ENCODE measurements around the gene SMAD5.

SMAD5 gene

GRCh38 chr5:136114414-136115125 is 18.1 kb upstream of the SMAD5 start:
- no peak for DNase-seq (ENCODE audit: low read depth, low spot score)

GRCh38 chr5:136115183-136115865 is 17.3 kb upstream of the SMAD5 start:
- DNase-seq (ENCODE audit: low read depth, low spot score): no peak

GRCh38 chr5:136120529-136120928 is 12.1 kb upstream of the SMAD5 start:
- no peak for DNase-seq (ENCODE audit: low read depth, low spot score)

- peak; percentile 22 for DNase-seq (ENCODE audit: low read depth, low spot score)
Observed at GRCh38 chr5:136123236-136123768, 9.3 kb upstream of the SMAD5 start.

DNA sequence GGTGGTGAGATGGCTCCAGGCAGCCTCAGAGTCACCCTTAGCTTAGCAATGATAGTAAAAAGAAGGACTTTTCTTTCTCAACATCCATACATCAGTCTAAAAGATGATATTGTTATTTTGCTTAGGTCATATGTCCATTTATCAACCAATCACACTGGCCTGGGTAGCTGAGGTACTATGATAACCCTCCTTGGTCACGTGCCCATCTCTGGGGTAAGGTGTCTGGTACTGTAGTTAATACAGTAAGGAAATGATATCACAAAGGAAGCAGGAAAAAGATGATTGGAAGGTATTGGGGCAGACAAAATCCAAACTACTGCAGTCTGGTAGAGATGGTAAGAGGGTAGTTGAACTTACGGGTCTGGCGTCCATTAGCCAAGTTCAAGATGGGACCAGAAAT is 5.1 kb upstream of the SMAD5 start:
- DNase-seq (ENCODE audit: low read depth, low spot score): no peak

- DNase-seq (ENCODE audit: low read depth, low spot score): no peak
Observed at GRCh38 chr5:136128481-136128880, 4.2 kb upstream of the SMAD5 start.

DNA sequence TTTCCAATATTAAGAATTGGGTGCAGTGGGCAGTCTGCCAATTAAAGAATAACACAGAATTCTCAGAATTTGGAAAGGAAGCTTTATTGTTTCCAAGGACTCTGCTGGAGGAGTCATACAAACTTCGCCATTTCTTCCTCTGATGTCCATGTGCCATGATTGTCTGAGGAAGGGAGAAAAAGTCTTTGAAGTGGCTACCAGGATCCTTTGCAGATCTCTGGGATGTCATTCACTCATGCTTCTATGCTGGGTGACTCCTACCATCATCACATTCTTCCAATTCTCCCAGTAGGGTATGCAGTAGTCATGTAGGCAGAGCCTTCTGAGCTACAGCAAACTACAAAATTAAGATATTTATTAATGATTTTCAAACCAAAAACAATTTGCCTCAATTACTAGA is 3.2 kb upstream of the SMAD5 start:
- DNase-seq (ENCODE audit: low read depth, low spot score): no peak

DNA sequence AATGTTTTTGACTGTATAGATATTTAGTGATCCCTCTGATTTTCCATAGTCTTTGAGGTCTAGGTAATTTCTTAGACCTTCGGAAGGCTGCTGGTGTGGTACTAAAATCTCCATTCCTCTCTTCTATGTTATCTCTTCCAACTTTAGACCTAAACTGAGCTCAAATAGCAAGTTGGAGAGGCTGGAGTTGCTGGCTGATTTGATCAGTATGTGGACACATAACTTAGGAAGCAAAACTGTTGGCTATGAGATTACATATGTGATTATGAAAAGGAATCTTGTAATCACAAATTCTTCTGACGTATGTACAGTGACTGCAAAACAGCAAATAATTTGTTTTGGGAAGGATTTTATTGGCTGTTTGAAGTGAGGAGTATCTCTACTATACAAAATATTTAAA is 2.1 kb upstream of the SMAD5 start:
- no peak for DNase-seq (ENCODE audit: low read depth, low spot score)

DNA sequence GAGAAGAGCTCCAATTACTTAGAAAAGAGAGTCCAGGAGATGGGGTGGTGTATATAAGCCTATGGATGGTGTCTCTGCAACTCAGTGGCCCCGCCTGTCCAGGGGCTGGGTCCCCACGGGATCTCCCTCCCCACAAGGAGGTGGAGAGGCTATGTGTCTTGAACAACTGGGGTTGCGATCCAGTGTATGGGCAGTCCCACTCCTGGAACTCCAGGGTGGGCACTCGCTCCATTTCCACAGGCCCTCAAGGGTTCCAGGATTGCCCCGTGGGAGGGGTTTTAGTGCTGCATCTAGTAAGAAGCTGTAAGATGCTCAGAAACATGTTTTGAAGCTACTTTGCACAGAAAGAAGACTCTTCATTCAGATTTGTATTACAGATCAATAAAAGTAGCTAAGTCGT is 558 bp upstream of the SMAD5 start:
- no peak for DNase-seq (ENCODE audit: low read depth, low spot score)

DNA sequence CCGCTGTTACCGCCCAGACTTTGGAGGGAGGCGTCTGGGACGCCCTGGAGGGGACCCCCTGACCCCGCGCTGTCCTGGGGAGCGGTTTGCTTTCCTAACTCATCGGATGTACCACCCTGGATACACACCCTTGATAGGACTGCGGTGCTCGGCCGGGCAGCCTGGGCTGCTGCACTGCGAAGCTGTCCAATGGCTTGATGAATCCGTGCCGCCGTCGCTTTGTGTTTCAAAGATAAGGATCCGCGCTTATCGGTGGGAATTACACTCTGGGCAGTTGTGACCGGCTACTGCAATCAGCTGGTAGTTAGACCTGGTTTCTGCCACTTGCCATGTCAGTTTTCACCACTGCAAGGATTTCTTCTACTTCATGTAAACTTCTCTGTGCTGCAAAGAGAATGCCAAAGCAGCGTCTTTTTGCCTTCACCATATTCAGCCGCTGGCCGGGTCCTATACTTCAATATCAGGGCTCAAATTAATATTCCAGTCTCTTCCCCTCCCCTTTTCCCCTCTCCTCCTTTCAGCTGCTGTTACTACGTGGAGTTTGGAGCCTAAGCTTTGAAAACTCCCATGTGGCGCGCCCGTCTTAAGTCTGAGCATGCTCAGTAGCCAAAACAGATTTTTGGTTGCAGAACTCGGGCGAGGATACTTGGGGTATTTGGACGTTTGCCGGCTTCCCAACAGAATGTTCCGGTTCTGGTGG is 727 bp downstream of the SMAD5 start:
- DNase-seq (ENCODE audit: low read depth, low spot score): peak; percentile 67

DNA sequence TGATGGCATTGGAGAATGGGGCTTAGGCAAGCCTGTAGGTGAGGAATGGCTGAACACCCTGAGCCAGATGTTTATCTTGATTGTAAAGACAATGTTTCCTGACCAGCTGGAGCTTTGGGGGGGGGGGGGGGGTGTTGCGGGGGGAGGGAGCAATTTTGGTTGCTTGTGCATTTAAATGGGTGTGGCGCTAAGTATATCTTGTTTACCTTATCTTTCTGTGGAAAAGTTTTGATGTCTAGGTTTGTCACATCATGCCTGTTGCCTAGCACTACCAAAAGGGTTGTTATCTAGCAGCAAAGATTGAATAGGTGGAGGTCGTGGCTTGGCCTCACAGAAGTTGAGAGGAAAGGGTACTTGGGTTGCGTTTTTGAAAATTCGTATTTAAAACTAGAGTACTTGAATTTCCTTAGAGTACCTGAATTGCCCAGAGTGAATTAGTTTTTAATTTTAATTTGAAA is 1.3 kb downstream of the SMAD5 start:
- DNase-seq (ENCODE audit: low read depth, low spot score): no peak

DNA sequence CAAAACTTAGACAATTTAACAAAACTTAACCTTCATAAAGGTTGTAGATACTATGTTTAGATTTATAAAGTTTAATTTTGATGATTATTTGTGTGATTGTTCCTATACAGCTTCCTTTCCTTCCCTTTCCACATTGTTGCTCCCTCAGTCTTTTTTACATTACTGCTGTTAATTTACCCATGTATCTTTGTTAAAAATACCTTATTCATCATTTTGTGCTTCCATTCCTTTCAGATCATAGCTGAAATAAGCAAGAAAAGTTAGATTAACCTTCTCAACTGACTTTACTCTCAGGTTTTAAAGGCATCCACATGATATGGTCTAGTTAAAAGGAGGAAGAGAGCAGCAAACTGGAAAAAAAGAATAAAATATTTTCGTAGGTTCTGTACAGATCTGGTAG is 2.0 kb downstream of the SMAD5 start:
- DNase-seq (ENCODE audit: low read depth, low spot score): no peak

GRCh38 chr5:136135536-136135935 is 2.9 kb downstream of the SMAD5 start:
- DNase-seq (ENCODE audit: low read depth, low spot score): no peak

- no peak for DNase-seq (ENCODE audit: low read depth, low spot score)
Observed at GRCh38 chr5:136137497-136138220, 5.0 kb downstream of the SMAD5 start.

DNA sequence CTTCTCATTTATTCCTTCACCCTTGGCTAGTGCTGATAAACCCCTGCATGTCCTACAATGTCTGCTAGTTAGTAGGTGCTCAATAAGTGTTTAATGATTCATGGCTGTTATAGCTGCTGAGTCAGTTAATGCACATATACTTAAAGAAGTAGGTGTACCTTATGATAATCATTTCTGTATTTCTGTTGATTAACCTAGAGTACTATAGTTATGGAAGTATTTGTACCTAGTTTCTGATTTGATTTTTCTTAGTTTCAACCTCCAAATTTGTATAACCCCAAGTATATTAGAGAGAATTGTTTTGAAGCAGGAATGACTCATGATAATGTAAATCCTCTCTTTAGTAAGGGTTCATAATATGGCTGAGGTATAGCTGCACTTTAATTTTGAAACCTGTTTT is 8.9 kb downstream of the SMAD5 start:
- no peak for DNase-seq (ENCODE audit: low read depth, low spot score)

- no peak for DNase-seq (ENCODE audit: low read depth, low spot score)
Observed at GRCh38 chr5:136143312-136143711, 10.7 kb downstream of the SMAD5 start.

DNA sequence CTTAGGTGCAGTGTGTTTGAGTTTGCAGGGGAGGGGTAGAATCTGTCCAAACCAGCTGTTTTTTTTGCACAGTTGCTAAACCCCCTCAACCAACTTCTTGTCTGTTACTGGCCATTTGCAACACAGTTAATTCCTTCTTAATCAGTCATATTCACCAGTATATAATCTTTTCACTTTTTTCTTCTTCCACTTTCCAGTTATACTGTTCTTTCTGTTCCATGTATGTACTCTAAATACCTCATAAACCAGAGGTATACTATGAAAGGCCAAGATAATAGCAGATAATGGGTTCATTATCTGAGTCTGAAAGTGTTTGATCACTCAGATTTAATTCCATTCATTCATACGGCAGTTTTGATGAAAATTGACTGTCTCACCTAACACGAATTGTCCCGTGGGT is 11.1 kb downstream of the SMAD5 start:
- DNase-seq (ENCODE audit: low read depth, low spot score): no peak

GRCh38 chr5:136145030-136145429 is 12.4 kb downstream of the SMAD5 start:
- no peak for DNase-seq (ENCODE audit: low read depth, low spot score)

DNA sequence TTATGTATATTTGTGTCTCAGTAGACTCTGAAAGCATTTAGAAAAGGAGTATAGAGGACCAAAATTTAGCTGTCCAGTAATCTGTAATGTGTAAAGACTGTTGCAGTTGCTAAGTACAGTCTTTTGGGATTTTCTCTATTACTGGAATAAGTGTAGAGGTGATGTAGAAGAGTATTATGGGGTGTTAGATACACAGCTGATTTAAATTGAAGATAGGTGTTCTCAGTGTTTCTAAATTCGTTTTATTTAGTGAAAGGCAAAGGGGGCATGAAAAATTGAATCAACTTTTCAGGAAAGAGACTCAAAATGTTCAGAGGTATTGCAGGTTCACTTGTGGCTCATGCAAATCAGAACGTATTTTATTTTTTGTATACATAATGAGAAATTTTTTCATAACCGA is 13.6 kb downstream of the SMAD5 start:
- no peak for DNase-seq (ENCODE audit: low read depth, low spot score)

DNA sequence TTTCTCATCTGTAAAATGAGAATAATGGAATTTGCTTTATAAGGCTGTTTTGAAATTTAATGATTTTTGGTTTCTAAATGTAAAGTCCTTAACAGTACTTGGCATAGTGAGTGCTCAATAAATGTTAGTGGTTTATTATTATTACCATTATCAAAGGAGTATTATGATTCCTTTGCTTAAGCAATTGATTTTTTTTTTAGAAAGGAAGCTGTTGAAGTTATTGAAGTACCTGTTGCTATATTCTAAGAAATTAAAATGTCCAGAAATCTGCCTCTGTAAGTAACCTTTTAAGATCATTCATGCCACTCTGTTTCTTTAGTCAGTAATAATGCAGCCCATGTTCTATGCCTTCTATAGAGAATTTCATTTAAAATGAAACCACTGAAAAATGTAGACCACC is 15.0 kb downstream of the SMAD5 start:
- no peak for DNase-seq (ENCODE audit: low read depth, low spot score)

DNA sequence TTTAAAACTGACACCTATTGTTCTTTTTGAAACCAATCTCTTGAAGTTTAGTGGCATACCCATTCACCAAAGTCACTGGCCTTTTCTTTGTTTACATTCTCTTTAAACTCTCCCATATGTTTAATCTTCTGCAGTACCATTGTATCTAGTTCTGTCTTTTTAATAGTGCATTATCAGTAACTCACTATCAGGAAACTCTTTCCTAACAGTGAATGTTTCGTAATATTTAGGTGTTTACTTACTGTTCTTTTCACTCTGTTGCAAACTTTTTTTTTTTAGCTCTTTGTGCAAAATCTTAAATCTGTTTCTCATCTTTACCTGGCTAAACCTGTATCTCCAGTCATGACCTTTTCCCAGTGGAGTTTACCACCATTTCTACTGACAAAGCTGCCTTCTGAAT is 17.2 kb downstream of the SMAD5 start:
- no peak for DNase-seq (ENCODE audit: low read depth, low spot score)

All from astrocyte of the hippocampus (primary cell).